ENCODE results near the gene DOCK3.
"Not testable (repeated sequence)": the region's sequence is repeated elsewhere in the genome, so short reads cannot be mapped to it uniquely, and the experiment has no call there.

Gene DOCK3

GRCh38 chr3:50913260-50913659 lies 238.5 kb downstream of the DOCK3 start:
- no peak for DNase-seq

- DNase-seq = not testable (repeated sequence)
Observed at GRCh38 chr3:50922071-50922470, 247.3 kb downstream of the DOCK3 start.

GRCh38 chr3:50923955-50924354 lies 249.2 kb downstream of the DOCK3 start:
- no peak for DNase-seq

GRCh38 chr3:50924638-50925037 lies 249.9 kb downstream of the DOCK3 start:
- no peak for DNase-seq

GRCh38 chr3:50926868-50927267 lies 252.1 kb downstream of the DOCK3 start:
- no peak for DNase-seq

- DNase-seq = no peak
Observed at GRCh38 chr3:50930371-50931208, 255.9 kb downstream of the DOCK3 start.

- DNase-seq = not testable (repeated sequence)
Observed at GRCh38 chr3:50932918-50933317, 258.2 kb downstream of the DOCK3 start.

- no peak for DNase-seq
Observed at GRCh38 chr3:50936389-50936788, 261.7 kb downstream of the DOCK3 start.

GRCh38 chr3:50947419-50947818 lies 272.7 kb downstream of the DOCK3 start:
- no peak for DNase-seq

GRCh38 chr3:50950591-50950990 lies 275.9 kb downstream of the DOCK3 start:
- no peak for DNase-seq

- no peak for DNase-seq
Observed at GRCh38 chr3:50953825-50954414, 279.2 kb downstream of the DOCK3 start.

- DNase-seq = no peak
Observed at GRCh38 chr3:50961386-50961785, 286.7 kb downstream of the DOCK3 start.

- no peak for DNase-seq
Observed at GRCh38 chr3:50971487-50971924, 296.8 kb downstream of the DOCK3 start.

GRCh38 chr3:50972029-50972428 lies 297.3 kb downstream of the DOCK3 start:
- DNase-seq = no peak

GRCh38 chr3:50978586-50978985 lies 303.9 kb downstream of the DOCK3 start:
- not testable (repeated sequence) for DNase-seq

- no peak for DNase-seq
Observed at GRCh38 chr3:50978991-50979667, 304.4 kb downstream of the DOCK3 start.

- no peak for DNase-seq
Observed at GRCh38 chr3:50982540-50983325, 308.0 kb downstream of the DOCK3 start.

- DNase-seq = no peak
Observed at GRCh38 chr3:50983887-50984286, 309.2 kb downstream of the DOCK3 start.

GRCh38 chr3:50985893-50986292 lies 311.2 kb downstream of the DOCK3 start:
- DNase-seq = no peak

- DNase-seq = no peak
Observed at GRCh38 chr3:50986726-50987125, 312.0 kb downstream of the DOCK3 start.

GRCh38 chr3:50994537-50994936 lies 319.8 kb downstream of the DOCK3 start:
- no peak for DNase-seq

GRCh38 chr3:50995085-50995824 lies 320.5 kb downstream of the DOCK3 start:
- no peak for DNase-seq

All from NCI-H2171 (cell line).